GM19438 (cell line): ENCODE measurements around the gene KPNA4.
"Not testable (repeated sequence)": the region's sequence is repeated elsewhere in the genome, so short reads cannot be mapped to it uniquely, and the experiment has no call there.

Experiments
- ATAC-seq: cut with Tn5 transposase; IDR thresholded peaks from one replicate; pipeline ENCODE4 v1.9.1; 2021; ENCODE audit warnings: low read depth; ENCODE audit not compliant: unreplicated experiment

Gene KPNA4

GRCh38 chr3:160454995-160455394, 110.4 kb downstream of the KPNA4 start:
- ATAC-seq = no peak

- ATAC-seq = not testable (repeated sequence)
These were observed 113.1 kb downstream of the KPNA4 start for GRCh38 chr3:160452251-160452650.

- no peak for ATAC-seq
These were observed 113.8 kb downstream of the KPNA4 start for GRCh38 chr3:160451602-160452001.

GRCh38 chr3:160450846-160451245, 114.5 kb downstream of the KPNA4 start:
- ATAC-seq = no peak

GRCh38 chr3:160449636-160450598, 115.5 kb downstream of the KPNA4 start, which contains the start of gene TRIM59:
TRIM59 (minus strand) TSS chr3:160449786; CDS start chr3:160439183, 10,603 bp downstream.
- ATAC-seq = peak; percentile 96

GRCh38 chr3:160448845-160449635, 116.3 kb downstream of the KPNA4 start:
- ATAC-seq = peak; percentile 35

- no peak for ATAC-seq
These were observed 117.8 kb downstream of the KPNA4 start for GRCh38 chr3:160447544-160447943.

GRCh38 chr3:160446522-160447056, 118.8 kb downstream of the KPNA4 start:
- ATAC-seq = no peak

- no peak for ATAC-seq
These were observed 119.5 kb downstream of the KPNA4 start for GRCh38 chr3:160445854-160446253.
